Activated naive CD4-positive, alpha-beta T cell (primary cell): Measurements from ENCODE around the gene UTP11.
"Not testable (repeated sequence)": the region's sequence is repeated elsewhere in the genome, so short reads cannot be mapped to it uniquely, and the experiment has no call there.

ENCODE experiments used
- DNase-seq, 4 experiments: peaks; one replicate each; lab custom pipeline; 2025; lab: John Stamatoyannopoulos, UW

UTP11 gene, protein sequence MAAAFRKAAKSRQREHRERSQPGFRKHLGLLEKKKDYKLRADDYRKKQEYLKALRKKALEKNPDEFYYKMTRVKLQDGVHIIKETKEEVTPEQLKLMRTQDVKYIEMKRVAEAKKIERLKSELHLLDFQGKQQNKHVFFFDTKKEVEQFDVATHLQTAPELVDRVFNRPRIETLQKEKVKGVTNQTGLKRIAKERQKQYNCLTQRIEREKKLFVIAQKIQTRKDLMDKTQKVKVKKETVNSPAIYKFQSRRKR

DNA sequence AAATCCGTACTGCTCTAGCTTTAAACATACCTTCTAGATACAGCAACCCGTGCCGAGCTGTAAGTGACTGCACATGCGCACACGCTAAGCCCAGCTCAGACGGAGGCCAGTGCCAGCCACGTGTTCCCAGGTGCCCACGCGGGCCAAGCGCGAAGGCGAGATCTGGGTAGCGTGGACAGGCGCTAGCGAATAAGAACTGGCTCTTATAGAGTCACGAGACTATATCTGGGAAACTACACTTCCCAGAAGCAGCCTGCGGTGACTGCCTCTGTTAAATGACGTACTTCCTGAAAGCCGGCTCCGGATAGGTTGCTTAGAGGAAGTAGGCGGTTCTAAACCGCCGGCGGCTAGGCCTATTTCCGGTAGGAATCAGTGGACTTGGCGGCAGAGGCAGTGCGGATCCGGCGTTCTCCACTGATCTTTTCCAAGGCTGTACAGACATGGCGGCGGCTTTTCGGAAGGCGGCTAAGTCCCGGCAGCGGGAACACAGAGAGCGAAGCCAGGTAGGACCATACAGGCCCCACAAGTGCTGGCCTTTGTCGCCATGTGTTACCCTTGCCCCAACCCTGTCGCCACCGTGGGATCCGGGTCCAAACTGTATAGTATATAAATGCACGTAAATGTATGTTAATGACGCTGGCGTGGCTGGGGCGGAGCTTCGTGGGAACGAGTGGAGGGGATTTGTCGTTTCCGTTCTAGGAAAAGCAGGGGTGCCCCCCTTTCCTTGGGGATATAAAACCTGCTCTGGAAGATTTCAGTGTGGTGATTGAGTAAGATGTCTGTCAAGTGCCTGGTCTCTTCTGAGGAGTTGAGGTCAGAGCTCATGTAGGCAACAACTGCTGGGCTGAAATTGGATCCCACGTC is at the start of gene UTP11:
TSS of gene UTP11 (plus strand) at position 372 of the 864 bp plus-strand sequence. CDS start at position 441, 69 bp downstream.
- peak; percentile 62 to 82 (median 77) for DNase-seq

DNA sequence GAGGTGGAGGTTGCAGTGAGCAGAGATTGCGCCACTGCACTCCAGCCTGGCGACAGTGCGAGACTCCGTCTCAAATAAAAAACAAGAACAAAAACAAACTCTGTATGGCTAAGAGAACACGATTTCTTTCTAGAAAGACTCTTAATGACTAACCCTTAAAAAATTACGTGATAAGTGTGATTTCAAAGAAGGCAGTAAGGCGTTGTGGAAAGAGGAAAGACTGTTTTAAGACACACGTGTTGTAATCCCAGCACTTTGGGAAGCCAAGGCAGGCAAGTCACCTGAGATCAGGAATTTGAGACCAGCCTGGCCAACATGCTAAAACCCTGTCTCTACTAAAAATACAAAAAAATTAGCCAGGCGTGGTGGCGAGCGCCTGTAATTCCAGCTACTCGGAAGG is 48.4 kb upstream of the UTP11 start:
- DNase-seq = not testable (repeated sequence)

DNA sequence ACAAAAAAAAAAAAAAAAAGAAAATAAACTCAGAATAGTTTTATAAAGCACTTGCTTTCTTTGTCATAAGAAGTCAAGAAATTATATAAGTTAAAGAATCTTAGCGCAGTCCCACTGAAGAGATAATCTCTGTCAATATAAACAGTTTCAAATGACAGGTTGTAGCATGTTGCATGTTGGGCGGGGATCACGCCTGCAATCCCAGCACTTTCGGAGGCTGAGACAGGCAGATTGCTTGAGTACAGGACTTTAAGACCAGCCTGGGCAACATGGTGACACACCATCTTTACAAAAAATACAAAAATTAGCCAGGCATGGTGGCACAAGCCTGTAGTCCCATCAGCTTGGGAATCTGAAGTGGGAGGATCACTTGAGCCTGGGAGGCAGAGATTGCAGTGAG is 47.2 kb upstream of the UTP11 start:
- DNase-seq = no peak

DNA sequence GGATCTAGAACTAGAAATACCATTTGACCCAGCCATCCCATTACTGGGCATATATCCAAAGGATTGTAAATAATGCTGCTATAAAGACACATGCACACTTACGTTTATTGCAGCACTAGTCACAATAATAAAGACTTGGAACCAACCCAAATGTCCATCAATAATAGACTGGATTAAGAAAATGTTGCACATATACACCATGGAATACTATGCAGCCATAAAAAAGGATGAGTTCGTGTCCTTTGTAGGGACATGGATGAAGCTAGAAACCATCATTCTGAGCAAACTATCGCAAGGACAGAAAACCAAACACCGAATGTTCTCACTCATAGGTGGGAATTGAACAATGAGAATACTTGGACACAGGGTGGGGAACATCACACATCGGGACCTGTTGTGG is 38.9 kb upstream of the UTP11 start:
- not testable (repeated sequence) for DNase-seq

DNA sequence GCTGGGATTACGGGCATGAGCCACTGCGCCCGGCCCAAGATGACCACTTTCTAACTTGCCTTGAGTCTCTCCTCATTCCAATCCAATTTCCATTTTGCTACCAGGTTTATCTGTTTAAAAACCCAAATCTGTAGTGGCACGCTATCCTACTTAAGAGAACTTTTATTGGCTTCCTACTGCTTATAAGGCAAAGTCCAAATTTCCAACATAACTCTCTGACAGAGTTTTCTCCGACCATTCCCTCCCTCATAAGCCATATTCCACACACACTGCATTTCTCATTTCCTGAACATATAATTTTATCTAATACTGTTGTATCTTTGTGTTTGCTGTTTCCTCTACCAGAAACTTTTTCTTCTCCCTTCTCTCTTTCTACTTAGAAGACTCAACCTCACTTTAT is 38.0 kb upstream of the UTP11 start:
- DNase-seq = no peak

DNA sequence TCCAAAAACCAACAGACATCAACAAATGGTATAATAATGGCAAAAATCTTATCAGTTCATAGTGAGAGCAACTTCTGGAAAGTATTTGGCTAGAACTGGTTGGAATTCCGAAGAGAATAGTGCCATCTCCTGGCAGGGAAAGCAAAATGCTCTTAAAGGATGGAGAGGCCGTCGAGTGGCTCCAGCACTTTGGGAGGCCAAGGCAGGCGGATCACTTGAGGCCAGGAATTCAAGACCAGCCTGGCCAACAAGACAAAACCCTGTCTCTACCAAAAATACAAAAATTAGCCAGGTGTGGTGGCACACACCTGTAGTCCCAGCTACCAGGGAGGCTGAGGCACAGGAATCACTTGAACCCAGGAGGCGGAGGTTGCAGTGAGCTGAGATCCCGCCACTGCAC is 37.5 kb upstream of the UTP11 start:
- not testable (repeated sequence) for DNase-seq

DNA sequence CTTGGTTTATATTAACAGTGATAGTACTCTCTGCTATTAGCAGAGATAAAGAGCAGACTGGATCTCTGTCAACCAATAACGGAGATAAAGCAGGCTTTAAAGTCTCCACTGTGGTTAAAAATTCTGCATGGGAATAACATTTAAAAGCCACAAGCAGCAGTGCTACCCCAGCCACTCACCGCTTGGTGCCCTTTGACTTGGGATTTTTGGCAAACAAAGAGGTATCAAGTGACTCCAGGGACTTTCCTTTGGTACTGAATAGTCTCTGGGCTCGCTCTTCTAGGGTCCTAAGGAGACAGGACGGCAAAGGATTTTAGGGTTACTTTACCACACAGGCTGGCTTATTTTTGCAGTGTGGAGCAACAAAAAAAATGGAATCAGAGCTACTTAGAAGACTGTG is 34.0 kb upstream of the UTP11 start:
- no peak for DNase-seq

DNA sequence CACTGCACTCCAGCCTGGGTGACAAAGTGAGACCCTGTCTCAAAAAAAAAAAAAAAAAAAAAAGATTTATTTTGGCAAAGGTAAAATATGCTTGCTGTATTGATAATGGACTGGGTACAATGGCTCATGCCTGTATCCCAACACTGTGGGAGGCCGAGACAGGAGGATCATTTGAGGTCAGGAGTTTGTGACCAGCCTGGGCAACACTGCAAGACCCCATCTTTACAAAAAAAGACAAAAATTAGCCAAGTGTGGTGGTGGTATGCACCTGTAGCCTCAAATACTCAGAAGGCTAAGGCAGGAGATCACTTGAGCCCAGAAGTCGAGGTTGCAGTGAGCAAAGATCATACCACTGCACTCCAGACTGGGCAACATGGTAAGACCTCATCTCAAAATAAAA is 29.0 kb upstream of the UTP11 start:
- no peak for DNase-seq

DNA sequence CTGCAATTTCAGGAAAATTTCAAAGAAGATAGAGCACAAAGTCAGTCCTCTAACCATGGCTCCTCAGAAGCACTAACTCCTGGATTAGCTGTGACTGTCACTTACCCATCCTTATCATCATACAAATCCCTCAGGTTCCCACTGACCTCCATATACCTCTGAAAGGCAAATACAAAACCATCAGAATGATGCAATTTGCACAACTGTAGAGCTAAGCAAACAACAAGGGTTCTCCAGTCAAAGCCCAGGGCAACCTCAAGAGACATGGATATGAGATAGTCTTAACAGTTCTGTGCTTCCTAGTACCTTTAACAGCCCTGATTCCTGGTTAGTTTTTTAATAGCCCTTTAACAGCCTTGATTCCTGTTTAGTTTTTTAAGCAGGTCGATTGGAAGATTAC is 24.9 kb upstream of the UTP11 start:
- DNase-seq = no peak

DNA sequence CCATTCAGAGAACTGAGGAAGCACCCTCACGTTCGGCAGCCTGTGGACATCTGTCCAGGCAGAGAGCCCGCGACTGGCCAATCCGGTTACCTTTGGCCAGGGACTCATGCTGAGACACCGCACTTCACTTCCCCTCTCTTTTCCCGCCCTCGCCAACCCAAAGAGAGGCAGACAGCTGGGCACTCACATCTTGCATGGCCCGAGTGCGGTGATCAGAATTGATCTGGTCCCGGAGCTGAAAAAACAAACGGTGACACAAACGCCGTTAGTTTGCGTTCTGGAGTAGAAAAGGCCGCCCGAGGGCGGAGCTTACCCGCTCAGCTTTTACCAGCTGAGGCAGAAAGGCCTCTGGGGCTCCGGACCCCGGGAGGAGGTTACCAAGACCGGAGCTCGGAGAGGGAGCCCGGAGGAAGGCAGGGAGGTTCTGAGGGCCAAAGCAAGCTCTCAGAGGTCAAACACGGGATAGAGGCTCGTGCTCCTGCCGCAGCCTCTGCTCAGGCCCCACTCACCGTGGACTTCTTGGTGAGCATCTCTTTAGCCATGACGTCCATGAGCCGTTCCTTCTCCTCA is 23.1 kb upstream of the UTP11 start:
- peak in 1 of 4 experiments; percentile 39 for DNase-seq

DNA sequence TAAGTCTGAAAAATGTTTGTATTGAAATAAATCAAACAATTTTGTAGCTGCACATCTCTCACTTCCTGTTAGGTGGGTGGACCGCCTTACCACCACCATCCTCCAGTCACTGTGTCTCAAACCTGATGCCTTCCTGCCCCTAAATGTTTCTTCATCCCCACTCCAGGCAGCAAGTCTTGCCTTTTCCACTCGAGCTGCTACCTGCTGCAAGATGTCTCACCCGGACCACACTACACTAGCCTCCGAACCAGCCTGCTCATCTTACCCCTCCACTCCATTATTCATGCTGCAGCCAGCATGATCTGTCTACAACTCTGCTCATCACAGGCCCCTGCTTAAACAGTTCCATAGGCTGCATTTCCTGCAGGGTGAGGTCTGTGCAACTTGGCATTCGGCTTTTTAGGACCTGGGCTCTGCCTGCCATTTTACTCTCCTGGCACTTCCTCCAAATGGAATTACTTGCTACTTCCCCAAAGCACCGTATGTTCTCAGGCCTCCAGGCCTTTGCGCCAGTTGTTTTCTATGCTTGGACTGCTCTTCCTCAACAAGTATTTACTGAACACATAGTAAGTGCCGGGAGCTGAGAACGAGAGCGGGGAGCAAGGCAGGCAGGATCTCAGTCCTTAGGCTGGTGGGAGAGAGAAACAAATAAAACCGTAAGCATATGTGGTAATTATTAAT is 17.5 kb upstream of the UTP11 start:
- no peak for DNase-seq

DNA sequence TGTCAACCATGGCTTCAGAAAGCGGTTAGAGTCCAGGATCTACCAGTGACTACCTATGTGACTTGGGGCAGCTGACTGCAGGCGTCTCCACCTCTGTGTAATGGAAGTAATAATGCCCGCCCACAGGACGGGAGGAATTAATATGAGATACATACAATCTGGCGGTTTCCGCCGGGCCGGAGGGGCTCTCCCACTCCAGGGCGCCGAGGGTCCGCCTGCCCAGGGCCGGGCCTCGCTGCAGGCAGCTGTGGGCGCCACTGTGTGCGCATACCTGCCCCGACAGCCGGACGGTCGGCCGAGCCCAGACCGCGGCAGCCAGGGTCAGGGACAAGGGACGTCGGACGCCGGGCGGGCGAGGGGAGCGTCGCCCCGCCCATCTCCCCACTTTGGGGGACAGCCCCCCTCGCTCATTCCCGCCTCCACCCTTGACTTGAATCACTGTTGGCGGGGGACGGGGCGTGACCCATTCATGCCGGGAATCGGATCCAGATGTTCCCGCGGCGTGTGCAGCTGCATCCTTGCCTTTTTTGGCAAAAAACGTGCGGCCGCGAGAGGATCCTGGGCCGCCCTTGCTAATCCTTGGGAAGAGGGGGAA is 16.7 kb upstream of the UTP11 start:
- no peak for DNase-seq

DNA sequence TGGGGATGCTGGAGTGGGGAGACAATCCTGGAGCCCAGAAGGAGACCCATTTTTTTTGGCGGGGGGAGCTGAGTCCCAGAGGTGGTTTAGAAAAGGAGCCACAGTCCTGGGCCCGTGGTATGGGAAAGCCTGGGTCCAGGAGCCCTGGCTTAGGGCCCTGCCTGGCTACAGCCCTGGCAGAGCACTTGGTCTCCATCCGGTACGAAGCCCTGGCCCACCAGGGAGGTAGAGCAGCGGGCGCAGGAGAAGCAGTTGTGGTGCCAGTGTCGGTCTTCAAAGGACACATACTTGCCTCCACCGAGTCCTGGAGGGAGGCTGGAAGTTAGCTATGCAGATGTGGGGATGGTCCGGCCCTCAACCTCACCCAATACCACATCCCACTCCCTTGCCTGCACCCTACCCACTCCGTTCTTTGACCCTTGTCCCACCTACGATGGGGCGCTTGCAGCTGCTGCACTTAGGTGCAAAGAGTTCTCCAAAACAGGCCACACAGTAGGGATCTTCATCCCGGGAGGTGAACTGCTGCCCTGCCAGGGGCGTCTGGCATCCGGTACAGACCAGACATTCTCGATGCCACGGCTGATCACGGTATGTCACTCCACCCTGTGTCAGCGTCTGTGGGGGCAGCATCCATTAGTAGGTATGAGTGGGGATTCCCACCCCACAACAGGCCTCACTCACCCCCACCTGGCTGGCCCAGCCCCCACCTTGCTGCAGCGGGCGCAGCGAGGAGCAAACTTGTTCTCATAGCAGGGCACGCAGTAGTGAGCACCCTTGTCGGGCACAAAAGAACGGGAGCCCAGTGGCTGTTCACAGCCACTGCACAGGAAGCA is 15.1 kb upstream of the UTP11 start:
- DNase-seq = no peak

DNA sequence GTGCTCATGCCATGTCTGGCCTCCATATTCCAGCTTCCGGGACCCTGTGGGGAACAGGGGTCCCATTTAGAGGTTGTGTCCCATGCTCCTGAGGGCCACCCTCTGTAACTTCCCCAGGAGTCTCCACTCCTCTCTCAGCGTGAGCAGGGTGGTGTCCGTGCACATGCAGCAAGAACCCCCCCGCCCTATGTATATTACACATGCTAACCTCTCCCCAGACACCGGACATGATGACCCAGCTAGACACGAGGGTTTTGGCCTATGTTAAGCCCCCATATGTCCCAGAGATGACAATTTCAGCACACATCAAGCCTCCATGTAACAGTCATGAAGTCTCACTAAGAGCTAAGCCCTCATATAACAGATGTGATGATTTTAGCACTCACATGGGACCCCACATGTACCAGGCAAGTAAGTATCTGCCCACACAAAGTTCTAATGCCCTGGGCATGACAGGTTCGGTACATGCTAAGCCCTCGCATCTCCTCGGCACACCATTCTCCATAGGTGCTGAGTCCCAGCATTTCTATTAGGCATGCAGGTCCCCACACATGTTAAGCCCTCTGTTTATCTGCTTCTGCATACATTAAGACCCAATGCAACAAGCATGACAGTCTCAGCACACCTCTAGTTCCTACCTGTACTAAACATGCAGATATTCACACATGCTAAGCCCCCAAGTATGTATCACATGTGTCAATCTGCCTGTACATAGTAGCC is 14.3 kb upstream of the UTP11 start:
- DNase-seq = no peak

DNA sequence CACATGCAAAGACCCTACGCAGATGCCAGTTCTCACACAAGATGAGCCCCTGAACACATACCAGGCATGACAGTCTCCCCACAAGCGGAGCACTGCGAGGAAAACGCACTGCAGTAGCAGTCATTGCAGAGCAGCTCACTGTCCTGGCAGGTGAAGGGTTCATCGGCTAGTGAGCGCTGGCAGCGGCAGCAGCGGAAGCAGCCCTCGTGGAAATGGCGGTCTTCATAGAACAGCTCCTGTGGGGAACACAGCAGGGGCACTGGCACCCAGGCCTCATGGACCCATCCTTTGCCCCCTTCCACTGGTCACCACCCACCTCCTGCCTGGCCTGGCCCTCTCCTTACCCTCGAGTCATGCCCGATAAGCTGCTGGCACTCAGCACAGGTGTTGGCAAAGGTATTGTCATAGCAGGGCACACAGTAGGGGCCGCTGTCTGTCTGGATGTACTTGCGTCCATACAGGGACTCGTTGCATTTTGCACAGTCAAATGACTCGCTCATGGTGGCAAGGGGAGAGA is 13.6 kb upstream of the UTP11 start:
- no peak for DNase-seq

DNA sequence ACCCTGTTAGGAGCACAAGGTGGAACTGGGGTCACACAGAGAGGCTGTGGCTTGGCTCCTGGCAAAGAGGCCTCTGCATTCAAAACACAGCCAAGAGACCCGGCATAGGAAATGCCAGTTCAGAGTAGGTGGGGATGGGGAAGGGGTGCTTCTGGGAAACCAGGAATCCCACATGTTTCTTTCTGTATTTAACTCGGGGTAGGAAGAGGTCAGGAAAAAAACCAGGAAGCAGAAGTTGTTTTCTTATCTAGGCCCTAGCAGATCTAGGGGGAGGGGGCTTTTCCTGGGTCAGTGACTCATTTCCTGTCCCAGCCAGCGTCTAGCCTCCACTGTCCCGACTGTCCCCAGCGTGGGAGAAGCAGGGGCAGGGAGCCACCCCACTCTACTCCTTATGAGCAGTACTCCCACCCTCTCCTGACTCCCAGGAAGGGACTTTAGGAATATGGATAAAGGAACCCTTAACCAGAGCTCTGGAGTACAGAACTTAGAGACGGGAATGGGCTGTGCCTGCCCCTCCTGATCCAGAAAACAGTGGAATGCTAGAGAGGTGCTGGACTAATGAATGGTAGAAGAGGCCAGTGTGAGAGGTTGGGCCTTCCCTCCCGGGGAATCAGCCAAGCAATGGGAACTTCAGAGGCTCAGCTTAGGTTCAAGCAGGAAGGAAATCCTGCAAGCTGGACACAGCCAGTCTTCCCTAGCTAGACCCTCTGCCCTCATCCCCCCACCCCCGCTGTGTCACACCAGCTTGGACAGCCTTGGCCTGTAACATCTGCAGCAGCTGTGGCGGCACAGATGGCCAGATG is 12.9 kb upstream of the UTP11 start:
- DNase-seq = no peak

DNA sequence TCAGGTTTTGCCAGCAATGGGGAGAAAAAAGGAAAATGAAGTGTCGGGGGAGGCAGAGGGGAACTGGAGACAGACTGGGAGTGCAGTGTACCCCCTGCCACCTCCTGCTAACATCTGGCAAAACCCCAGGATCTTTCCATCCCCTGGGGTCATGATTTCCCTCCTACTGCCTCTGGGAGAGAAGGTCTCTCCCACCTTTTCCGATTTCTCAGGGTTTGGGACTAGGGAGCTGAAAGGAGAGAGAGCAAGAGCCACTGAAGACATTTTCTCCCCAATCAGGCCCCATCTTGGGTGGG is 12.4 kb upstream of the UTP11 start:
- no peak for DNase-seq

DNA sequence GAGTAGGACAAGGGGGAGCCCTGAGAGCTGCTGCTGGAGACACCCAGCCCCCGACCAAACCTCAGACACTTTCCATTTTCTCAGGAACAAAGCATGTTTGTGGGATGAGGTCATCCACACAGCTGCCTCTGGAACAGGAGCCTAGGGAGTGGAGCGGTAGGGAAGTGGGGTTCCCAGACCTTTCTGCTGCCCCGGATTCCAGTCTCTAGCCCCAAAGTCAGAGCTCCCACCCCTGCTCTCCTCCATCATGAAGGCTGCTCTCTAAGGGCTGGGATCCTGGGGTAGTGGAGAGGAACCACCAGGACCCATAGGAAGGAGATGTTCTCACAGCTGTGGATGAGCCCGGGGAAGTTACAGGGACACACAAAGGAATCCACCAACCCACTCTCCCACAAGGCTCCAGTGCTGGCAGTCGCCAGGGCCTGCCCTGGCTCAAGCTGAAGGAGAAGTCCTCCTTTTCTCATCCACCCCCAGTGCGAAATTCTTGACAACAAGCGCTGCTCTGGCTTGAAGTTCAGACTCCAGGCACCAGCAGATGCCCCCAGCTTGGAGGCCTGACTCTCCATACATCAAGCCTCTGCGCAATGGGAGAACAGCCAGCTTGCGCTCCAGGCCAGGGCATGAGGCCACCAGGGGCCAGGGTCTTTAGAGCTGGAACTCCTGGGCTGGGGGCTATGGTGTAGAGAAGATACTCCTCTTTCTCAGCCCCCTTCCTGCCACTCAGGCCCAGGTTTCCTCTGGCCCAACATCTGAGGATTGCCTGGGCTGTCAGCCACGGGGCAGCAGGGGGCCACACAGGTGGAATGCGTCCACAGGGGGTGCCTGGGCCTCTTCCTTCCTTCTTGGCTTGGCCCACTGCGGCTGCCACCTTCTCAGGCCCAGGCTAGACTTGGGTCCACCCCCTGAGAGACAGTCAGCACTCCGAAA is 11.7 kb upstream of the UTP11 start:
- DNase-seq = no peak
